ENCODE data around the gene NIPAL3.

NIPAL3 gene

DNA sequence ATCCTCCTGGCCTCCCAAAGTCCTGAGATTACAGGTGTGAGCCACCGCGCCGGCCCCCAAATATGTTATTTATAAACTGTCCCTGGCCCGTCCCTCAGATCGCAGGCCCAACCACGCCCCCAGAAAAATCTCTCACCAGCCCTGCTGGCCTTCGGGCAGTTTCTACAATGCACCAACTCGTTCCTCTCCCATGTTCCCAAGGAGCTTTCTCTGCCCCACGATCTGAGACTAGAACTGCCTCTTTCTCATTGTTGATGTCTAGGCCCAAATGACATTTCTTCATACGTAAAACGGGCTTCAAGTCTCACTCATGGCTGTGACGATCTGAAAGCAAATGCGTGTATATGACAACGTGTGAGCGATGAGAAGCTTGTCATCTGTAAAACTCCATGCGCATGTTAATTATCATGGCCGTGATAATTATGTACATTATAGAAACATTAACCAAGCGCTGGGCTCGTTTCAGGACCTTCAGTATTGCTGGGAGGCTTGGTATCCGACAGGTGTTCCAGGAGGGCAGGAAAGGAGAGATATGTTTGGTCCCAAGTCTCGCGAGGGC, 748 bp upstream of the NIPAL3 start:
- Histone ChIP-seq H3K4me2 (ENCODE audit: low read depth, low read length) (peak overlapping the region; percentile 57; the same call in 1 of the 2 replicates), H3K9me2 (replicated peaks; ENCODE audit: insufficient read depth, low read length) (no peaks in the 10 kb centered on the region), H3K27ac (ENCODE audit: low read length) (no peak overlapping the region), H3K36me3 (replicated peaks; ENCODE audit: insufficient read depth, low read length) (0 out of 2 replicates have a peak, but pooled peaks cover 4% of the 10 kb centered on the region), H3K9ac (ENCODE audit: low read length) (no peak overlapping the region), H3K27me3 (replicated peaks; ENCODE audit: insufficient read depth, low read length) (no peaks in the 10 kb centered on the region), H3K79me2 (ENCODE audit: low read length) (peaks cover 39% of the 10 kb centered on the region), H2AFZ (ENCODE audit: low read length) (peak overlapping the region; percentile 72), H3K4me1 (ENCODE audit: low read length) (peaks cover 18% of the 10 kb centered on the region), H3K4me3 (ENCODE audit: low read length) (0 out of 2 replicates have a peak overlapping the region, but pooled peaks have one; percentile 11), H3F3A (ENCODE audit: insufficient read depth, low read length) (peaks cover 19% of the 10 kb centered on the region), H4K20me1 (ENCODE audit: insufficient read depth, low read length) (no peaks in the 10 kb centered on the region), H3K9me3 (replicated peaks; ENCODE audit: insufficient read depth, low read length) (no peaks in the 10 kb centered on the region)
- no peak for DNase-seq
- no peak for TF ChIP-seq EZH2phosphoT487 (IDR thresholded peaks at IDR 0.05; ENCODE audit: low read length)

DNA sequence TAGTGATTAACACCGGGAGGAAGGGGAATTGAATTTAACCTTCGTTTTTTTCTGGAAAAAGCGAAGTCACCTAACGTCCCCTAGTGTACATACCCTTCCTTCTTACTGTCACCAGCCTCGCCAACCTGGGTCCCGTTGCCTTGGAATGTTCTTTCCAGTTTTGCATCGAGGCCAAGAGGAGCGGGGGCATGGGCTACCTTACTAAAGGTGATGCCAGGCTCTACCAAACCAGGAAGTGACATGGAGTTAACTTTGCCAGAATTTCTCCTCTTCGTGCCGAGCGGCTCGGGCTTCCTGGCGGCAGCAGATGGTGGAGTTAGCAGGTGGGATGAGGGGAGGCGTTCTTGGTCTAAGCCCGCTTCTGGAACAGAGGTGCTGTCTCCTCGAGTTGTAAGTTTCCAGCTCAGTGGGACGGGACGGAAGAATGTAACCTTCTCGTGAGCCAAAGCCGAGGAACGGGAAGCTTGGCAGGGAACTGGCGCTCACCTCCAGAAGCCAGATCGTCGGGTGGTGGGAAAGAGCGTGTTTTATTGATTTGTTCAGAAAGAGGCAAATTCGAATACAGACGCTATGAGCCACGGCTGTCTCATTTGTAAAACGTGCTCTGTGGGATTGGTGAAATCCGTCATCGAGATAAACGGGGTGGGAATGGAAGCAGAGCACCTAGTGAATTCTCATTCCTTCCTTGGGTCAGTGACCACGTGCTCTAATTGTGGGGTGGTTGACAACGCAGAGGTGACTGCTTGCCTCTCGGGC, 486 bp downstream of the NIPAL3 start:
- Histone ChIP-seq H3K27ac (ENCODE audit: low read length) (peak overlapping the region; percentile 60), H3K9ac (ENCODE audit: low read length) (peak overlapping the region; percentile 50), H3K9me2 (replicated peaks; ENCODE audit: insufficient read depth, low read length) (no peaks in the 10 kb centered on the region), H3K27me3 (replicated peaks; ENCODE audit: insufficient read depth, low read length) (no peaks in the 10 kb centered on the region), H3F3A (ENCODE audit: insufficient read depth, low read length) (peaks cover 19% of the 10 kb centered on the region), H2AFZ (ENCODE audit: low read length) (peak overlapping the region; percentile 80), H4K20me1 (ENCODE audit: insufficient read depth, low read length) (no peaks in the 10 kb centered on the region), H3K79me2 (ENCODE audit: low read length) (peaks cover 39% of the 10 kb centered on the region), H3K36me3 (replicated peaks; ENCODE audit: insufficient read depth, low read length) (0 out of 2 replicates have a peak, but pooled peaks cover 4% of the 10 kb centered on the region), H3K4me3 (ENCODE audit: low read length) (peak overlapping the region; percentile 70), H3K4me1 (ENCODE audit: low read length) (peaks cover 18% of the 10 kb centered on the region), H3K4me2 (ENCODE audit: low read depth, low read length) (peak overlapping the region; percentile 92), H3K9me3 (replicated peaks; ENCODE audit: insufficient read depth, low read length) (no peaks in the 10 kb centered on the region)
- peak; percentile 25 for DNase-seq
- TF ChIP-seq EZH2 (optimal IDR thresholded peaks at IDR 0.05; ENCODE audit: low read depth, low read length): no peak
- TF ChIP-seq, protein P1, sequence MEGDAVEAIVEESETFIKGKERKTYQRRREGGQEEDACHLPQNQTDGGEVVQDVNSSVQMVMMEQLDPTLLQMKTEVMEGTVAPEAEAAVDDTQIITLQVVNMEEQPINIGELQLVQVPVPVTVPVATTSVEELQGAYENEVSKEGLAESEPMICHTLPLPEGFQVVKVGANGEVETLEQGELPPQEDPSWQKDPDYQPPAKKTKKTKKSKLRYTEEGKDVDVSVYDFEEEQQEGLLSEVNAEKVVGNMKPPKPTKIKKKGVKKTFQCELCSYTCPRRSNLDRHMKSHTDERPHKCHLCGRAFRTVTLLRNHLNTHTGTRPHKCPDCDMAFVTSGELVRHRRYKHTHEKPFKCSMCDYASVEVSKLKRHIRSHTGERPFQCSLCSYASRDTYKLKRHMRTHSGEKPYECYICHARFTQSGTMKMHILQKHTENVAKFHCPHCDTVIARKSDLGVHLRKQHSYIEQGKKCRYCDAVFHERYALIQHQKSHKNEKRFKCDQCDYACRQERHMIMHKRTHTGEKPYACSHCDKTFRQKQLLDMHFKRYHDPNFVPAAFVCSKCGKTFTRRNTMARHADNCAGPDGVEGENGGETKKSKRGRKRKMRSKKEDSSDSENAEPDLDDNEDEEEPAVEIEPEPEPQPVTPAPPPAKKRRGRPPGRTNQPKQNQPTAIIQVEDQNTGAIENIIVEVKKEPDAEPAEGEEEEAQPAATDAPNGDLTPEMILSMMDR (IDR thresholded peaks at IDR 0.05; ENCODE audit: low read length): no peak
- no peak for TF ChIP-seq EZH2phosphoT487 (IDR thresholded peaks at IDR 0.05; ENCODE audit: low read length)

DNA sequence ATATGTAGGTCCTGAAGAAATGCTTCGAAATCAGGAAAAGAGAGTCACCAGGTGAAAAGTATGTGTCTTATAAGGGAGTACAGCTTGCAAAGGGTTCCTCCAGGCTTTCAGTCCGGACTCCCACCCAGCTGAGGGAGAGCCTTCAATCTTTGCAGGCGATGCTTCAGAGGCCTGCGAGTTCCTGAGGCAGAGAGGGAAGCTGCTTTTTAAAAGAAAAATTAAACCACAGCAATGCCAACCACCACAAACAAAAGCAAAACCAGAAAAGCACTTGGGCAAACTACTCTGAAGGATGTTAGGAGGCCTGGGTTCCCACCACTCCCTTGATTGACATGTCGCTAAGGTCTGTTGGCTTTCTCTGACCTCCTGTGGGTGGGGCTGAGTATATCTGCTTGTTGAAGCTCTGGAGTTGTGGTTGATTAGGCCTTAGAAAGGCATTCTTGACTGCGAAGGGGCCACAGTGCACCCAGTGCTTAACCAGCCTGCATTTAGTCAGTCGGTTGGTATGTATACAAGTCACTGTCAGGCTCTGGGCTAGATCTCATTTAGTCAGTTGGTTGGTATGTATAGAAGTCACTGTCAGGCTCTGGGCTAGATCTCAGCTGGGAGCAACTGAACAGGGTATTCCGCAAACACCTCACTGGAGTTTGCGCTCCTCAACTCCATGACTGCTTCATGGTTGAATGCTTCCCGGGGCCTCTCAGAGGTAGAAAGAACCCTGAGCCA, 1.2 kb downstream of the NIPAL3 start:
- peaks cover 18% of the 10 kb centered on the region for H3K4me1 ChIP-seq (ENCODE audit: low read length)
- H3K9ac ChIP-seq (ENCODE audit: low read length): peak overlapping the region; percentile 50
- H4K20me1 ChIP-seq (ENCODE audit: insufficient read depth, low read length): no peaks in the 10 kb centered on the region
- peak overlapping the region; percentile 80 for H2AFZ ChIP-seq (ENCODE audit: low read length)
- peak overlapping the region; percentile 92 for H3K4me2 ChIP-seq (ENCODE audit: low read depth, low read length)
- no peaks in the 10 kb centered on the region for H3K9me2 ChIP-seq (replicated peaks; ENCODE audit: insufficient read depth, low read length)
- peak overlapping the region; percentile 70 for H3K4me3 ChIP-seq (ENCODE audit: low read length)
- no peaks in the 10 kb centered on the region for H3K9me3 ChIP-seq (replicated peaks; ENCODE audit: insufficient read depth, low read length)
- H3K27ac ChIP-seq (ENCODE audit: low read length): peak overlapping the region; percentile 60
- H3K79me2 ChIP-seq (ENCODE audit: low read length): peaks cover 39% of the 10 kb centered on the region
- TF ChIP-seq EZH2 (optimal IDR thresholded peaks at IDR 0.05; ENCODE audit: low read depth, low read length) (no peak), EZH2phosphoT487 (IDR thresholded peaks at IDR 0.05; ENCODE audit: low read length) (no peak)
- TF ChIP-seq, protein P1 (IDR thresholded peaks at IDR 0.05; ENCODE audit: low read length): no peak
- H3K27me3 ChIP-seq (replicated peaks; ENCODE audit: insufficient read depth, low read length): no peaks in the 10 kb centered on the region
- H3F3A ChIP-seq (ENCODE audit: insufficient read depth, low read length): peaks cover 19% of the 10 kb centered on the region
- H3K36me3 ChIP-seq (replicated peaks; ENCODE audit: insufficient read depth, low read length): 0 out of 2 replicates have a peak, but pooled peaks cover 4% of the 10 kb centered on the region
- peak; percentile 94 for DNase-seq
